KMS-11 (cell line): ENCODE results near the gene FAM107A.

Experiments used
- H2AFZ ChIP-seq: fragments of 200-600 bp; sonication (generic); 2 replicates; pipeline ENCODE4 v1.6.1; 2016; ENCODE audit warnings: antibody characterized with exemption, mixed run types, low read depth
- H3K27ac ChIP-seq: fragments of 200-600 bp; sonication (generic); 2 replicates; pipeline ENCODE4 v1.6.1; 2016; ENCODE audit warnings: mild to moderate bottlenecking, mixed run types
- H3K27me3 ChIP-seq: fragments of 200-600 bp; sonication (generic); 2 replicates; pipeline ENCODE4 v1.6.1; 2017; ENCODE audit warnings: mild to moderate bottlenecking, low read depth, mixed run types, moderate library complexity; ENCODE audit not compliant: insufficient read depth
- H3K36me3 ChIP-seq: fragments of 200-600 bp; sonication (generic); 2 replicates; pipeline ENCODE4 v1.6.1; 2017; ENCODE audit warnings: mild to moderate bottlenecking, mixed run types; ENCODE audit not compliant: insufficient read depth
- H3K4me1 ChIP-seq: fragments of 200-600 bp; sonication (generic); 2 replicates; pipeline ENCODE4 v1.6.1; 2016; ENCODE audit warnings: mild to moderate bottlenecking, low read depth, mixed run types; ENCODE audit not compliant: poor library complexity, severe bottlenecking
- H3K4me2 ChIP-seq: fragments of 200-600 bp; sonication (generic); 2 replicates; pipeline ENCODE4 v1.7.0; 2016; ENCODE audit warnings: mild to moderate bottlenecking, mixed run types
- H3K4me3 ChIP-seq: fragments of 200-600 bp; sonication (generic); IDR thresholded peaks from 2 replicates; pipeline ENCODE4 v1.6.1; 2017; ENCODE audit warnings: low read depth, low read length, mixed read lengths; ENCODE audit not compliant: insufficient read depth
- H3K79me2 ChIP-seq: fragments of 200-600 bp; sonication (generic); 2 replicates; pipeline ENCODE4 v1.6.1; 2016; ENCODE audit warnings: low read depth, mixed run types; ENCODE audit not compliant: insufficient read depth
- H3K9ac ChIP-seq: fragments of 200-600 bp; sonication (generic); 2 replicates; pipeline ENCODE4 v1.6.1; 2016; ENCODE audit warnings: mild to moderate bottlenecking, mixed run types
- H4K20me1 ChIP-seq: fragments of 200-600 bp; sonication (generic); 2 replicates; pipeline ENCODE4 v1.6.1; 2016; ENCODE audit warnings: mild to moderate bottlenecking, mixed run types; ENCODE audit not compliant: insufficient read depth
- TF ChIP-seq, protein P1 (sequence below): fragments of 200-600 bp; sonication (generic); conservative IDR thresholded peaks from 2 replicates; pipeline ENCODE4 v1.6.1; 2017; ENCODE audit warnings: low read depth, mild to moderate bottlenecking, antibody characterized with exemption, low read length, moderate library complexity, mixed read lengths

Gene FAM107A

GRCh38 chr3:58570851-58571250, 6.3 kb downstream of the FAM107A start:
- H4K20me1 ChIP-seq, result no peaks in the 10 kb centered on the region
- no peak overlapping the region for H2AFZ ChIP-seq
- no peaks in the 10 kb centered on the region for H3K27me3 ChIP-seq
- H3K9ac ChIP-seq, result no peak overlapping the region
- H3K4me2 ChIP-seq, result no peak overlapping the region
- no peak overlapping the region for H3K4me3 ChIP-seq
- no peaks in the 10 kb centered on the region for H3K4me1 ChIP-seq
- H3K79me2 ChIP-seq, result no peaks in the 10 kb centered on the region
- TF ChIP-seq, protein P1, sequence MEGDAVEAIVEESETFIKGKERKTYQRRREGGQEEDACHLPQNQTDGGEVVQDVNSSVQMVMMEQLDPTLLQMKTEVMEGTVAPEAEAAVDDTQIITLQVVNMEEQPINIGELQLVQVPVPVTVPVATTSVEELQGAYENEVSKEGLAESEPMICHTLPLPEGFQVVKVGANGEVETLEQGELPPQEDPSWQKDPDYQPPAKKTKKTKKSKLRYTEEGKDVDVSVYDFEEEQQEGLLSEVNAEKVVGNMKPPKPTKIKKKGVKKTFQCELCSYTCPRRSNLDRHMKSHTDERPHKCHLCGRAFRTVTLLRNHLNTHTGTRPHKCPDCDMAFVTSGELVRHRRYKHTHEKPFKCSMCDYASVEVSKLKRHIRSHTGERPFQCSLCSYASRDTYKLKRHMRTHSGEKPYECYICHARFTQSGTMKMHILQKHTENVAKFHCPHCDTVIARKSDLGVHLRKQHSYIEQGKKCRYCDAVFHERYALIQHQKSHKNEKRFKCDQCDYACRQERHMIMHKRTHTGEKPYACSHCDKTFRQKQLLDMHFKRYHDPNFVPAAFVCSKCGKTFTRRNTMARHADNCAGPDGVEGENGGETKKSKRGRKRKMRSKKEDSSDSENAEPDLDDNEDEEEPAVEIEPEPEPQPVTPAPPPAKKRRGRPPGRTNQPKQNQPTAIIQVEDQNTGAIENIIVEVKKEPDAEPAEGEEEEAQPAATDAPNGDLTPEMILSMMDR, result no peak
- H3K36me3 ChIP-seq, result no peaks in the 10 kb centered on the region
- no peak overlapping the region for H3K27ac ChIP-seq

DNA sequence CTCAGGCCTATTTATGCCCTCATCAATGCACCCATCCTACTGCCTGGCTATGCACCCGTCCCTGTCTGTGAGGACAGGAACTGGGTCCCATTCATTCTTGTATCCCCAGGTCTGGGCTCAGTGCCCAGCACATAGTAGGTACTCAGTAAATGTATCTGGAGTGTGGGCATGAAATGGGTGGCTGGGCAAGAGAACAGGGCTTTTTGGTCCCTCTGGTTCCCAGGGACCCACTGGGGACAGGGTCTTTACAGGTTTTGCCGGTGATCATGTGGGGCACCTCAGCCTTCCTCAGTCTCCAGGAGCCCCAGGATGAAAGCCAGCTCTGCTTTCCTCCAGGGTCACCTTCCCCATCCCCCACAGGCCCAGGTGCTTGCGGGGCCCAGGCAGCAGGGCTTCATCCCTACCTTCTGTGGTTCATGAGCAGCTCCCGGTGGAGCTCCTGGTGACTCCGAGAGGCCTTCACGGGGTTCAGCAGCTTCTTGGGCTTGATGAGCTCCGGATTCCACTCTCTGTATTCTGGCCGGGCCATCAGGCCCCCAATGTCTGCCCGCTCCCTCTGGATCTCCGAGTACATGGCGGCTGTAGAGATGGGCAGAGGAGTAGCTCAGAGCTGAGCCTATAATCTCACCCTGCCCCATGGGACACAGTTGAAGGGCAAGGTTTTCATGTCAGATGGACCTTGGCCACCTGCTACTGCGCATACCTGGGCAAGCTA, 7.7 kb downstream of the FAM107A start:
- no peak overlapping the region for H2AFZ ChIP-seq
- no peak overlapping the region for H3K4me2 ChIP-seq
- H4K20me1 ChIP-seq, result no peaks in the 10 kb centered on the region
- H3K4me3 ChIP-seq, result no peak overlapping the region
- no peaks in the 10 kb centered on the region for H3K79me2 ChIP-seq
- no peaks in the 10 kb centered on the region for H3K36me3 ChIP-seq
- no peaks in the 10 kb centered on the region for H3K27me3 ChIP-seq
- TF ChIP-seq, protein P1, result no peak
- H3K9ac ChIP-seq, result no peak overlapping the region
- H3K4me1 ChIP-seq, result no peaks in the 10 kb centered on the region
- no peak overlapping the region for H3K27ac ChIP-seq

- no peaks in the 10 kb centered on the region for H4K20me1 ChIP-seq
- no peaks in the 10 kb centered on the region for H3K36me3 ChIP-seq
- no peaks in the 10 kb centered on the region for H3K4me1 ChIP-seq
- H3K4me2 ChIP-seq, result no peak overlapping the region
- no peak overlapping the region for H3K27ac ChIP-seq
- H3K79me2 ChIP-seq, result no peaks in the 10 kb centered on the region
- no peak overlapping the region for H3K4me3 ChIP-seq
- H3K9ac ChIP-seq, result no peak overlapping the region
- TF ChIP-seq, protein P1, result peak; percentile 72
- peak overlapping the region; percentile 34; the same call in 1 of the 2 replicates for H2AFZ ChIP-seq
- H3K27me3 ChIP-seq, result no peaks in the 10 kb centered on the region
Measured at GRCh38 chr3:58568572-58569286, 8.5 kb downstream of the FAM107A start.

- no peak overlapping the region for H3K9ac ChIP-seq
- no peaks in the 10 kb centered on the region for H3K4me1 ChIP-seq
- H3K27ac ChIP-seq, result no peak overlapping the region
- no peaks in the 10 kb centered on the region for H3K36me3 ChIP-seq
- TF ChIP-seq, protein P1, result no peak
- H2AFZ ChIP-seq, result no peak overlapping the region
- no peak overlapping the region for H3K4me3 ChIP-seq
- H4K20me1 ChIP-seq, result no peaks in the 10 kb centered on the region
- H3K4me2 ChIP-seq, result no peak overlapping the region
- H3K79me2 ChIP-seq, result no peaks in the 10 kb centered on the region
- no peaks in the 10 kb centered on the region for H3K27me3 ChIP-seq
Measured at GRCh38 chr3:58567251-58567515, 10.0 kb downstream of the FAM107A start.
